ENCODE results near the gene CNTD1.
"Not testable (repeated sequence)": the region's sequence is repeated elsewhere in the genome, so short reads cannot be mapped to it uniquely, and the experiment has no call there.

Gene CNTD1

GRCh38 chr17:42846594-42847280 lies 48.1 kb downstream of the CNTD1 start:
- no peak for DNase-seq

GRCh38 chr17:42848093-42848492 lies 49.4 kb downstream of the CNTD1 start:
- no peak for DNase-seq

- no peak for DNase-seq
Observed at GRCh38 chr17:42849031-42849430, 50.4 kb downstream of the CNTD1 start.

DNA sequence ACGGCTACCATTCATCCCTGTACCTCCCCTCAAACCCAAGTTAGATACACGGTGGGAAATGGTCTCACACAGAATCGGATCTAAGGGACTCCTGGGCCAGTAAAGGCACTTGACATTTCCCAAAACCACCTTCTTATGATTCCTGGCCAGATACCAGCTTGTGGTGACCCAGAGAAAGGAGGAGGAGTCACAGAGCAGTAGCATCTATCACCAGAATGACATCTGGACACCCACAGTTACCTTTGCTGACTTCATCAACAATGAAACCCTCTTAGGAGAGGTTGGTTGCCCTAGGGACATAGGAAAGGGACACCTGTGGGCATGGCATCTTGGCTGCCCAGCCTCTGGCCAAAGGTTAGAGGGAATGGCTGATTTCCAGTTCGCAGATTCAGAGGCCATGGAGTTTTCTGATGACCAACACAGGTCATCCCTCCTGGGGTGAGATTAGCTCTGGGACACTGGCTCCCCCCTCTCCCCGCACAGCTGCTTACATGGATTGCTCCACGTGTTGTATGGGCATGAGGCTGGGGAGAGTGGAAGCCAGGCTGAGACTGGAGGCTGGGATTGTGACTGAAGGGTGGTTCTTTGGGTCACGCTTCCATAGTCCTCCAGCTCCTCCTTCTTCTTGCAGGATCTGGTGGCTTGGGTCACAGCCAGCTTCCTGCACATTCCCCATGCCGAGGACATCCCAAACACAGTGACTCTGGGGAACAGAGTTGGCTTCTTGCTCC lies 51.0 kb downstream of the CNTD1 start:
- DNase-seq: no peak

- DNase-seq: no peak
Observed at GRCh38 chr17:42850954-42851353, 52.3 kb downstream of the CNTD1 start, which contains the start of gene AOC3. AOC3 (plus strand) TSS chr17:42851199; CDS start chr17:42851344, 145 bp downstream.

- not testable (repeated sequence) for DNase-seq
Observed at GRCh38 chr17:42851371-42852240, 52.9 kb downstream of the CNTD1 start.

DNA sequence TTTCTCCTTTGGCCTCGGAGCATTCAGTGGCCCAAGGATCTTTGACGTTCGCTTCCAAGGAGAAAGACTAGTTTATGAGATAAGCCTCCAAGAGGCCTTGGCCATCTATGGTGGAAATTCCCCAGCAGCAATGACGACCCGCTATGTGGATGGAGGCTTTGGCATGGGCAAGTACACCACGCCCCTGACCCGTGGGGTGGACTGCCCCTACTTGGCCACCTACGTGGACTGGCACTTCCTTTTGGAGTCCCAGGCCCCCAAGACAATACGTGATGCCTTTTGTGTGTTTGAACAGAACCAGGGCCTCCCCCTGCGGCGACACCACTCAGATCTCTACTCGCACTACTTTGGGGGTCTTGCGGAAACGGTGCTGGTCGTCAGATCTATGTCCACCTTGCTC lies 53.7 kb downstream of the CNTD1 start:
- DNase-seq: no peak

- no peak for DNase-seq
Observed at GRCh38 chr17:42853004-42853403, 54.3 kb downstream of the CNTD1 start.

DNA sequence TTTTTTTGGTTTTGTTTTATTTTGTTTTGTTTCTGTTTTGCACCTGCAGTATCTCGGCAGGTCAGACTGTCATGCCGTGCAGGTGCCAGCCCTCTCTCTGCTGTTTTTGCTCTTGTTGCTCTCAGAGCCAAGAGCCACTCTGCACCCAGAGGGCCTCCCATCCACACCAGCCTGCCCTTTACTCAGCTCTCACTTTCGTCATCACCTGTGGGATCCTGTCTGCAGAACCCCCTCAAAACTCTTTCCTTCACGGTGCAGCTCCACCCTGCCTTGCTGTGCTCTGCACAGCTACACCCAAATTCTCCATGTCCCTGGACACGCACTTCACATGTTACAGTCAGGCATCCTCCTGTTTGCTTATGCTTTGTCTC lies 54.9 kb downstream of the CNTD1 start:
- DNase-seq: no peak

DNA sequence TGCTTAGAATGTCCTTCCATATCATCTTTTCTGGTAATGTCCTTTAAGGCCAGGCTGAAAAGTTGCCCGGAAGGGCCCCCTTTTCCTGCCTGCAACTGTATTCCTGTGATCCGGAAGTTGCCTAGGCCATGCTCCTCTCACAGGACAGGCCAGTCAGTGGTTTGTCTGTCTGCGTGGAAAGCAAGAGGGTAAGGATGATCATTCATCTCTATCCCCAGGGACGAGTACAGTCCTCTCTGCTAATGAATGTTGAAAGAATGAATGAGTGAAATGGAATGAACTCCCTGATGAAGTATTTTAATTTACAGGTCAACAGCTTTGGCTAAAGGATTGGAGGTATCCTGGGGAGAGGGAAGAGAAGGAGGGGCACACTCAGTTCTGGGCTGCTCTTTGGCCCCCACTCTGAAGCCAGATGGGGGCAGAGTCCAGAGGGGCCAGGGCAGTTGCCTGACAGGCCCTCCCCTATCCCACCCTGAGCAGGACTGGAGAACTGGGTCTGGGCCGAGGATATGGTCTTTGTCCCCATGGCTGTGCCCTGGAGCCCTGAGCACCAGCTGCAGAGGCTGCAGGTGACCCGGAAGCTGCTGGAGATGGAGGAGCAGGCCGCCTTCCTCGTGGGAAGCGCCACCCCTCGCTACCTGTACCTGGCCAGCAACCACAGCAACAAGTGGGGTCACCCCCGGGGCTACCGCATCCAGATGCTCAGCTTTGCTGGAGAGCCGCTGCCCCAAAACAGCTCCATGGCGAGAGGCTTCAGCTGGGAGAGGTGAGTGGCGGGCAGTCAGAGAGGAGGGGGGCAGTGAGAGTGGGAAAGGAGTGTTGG lies 55.5 kb downstream of the CNTD1 start:
- DNase-seq: no peak

GRCh38 chr17:42855048-42855596 lies 56.5 kb downstream of the CNTD1 start:
- DNase-seq: no peak

- not testable (repeated sequence) for DNase-seq
Observed at GRCh38 chr17:42856093-42856492, 57.4 kb downstream of the CNTD1 start.

GRCh38 chr17:42856516-42856915 lies 57.9 kb downstream of the CNTD1 start:
- DNase-seq: not testable (repeated sequence)

GRCh38 chr17:42857389-42857788 lies 58.7 kb downstream of the CNTD1 start:
- DNase-seq: no peak

Data from activated CD4-positive, alpha-beta T cell treated with anti-CD3 and anti-CD28 coated beads for 1 hour (primary cell).